ENCODE measurements around the gene LCAT. TPM values are rescaled to one million over a fixed set of nuclear protein-coding genes. Genes with fewer than 3 reads are reported as not detected.
A peak's percentile ranks its signal among the peaks of the same experiment; 100 is the strongest.

The LCAT gene
- total RNA-seq, 1 donor from 2014 or later = 17.0 TPM

- TF ChIP-seq CTCF (IDR thresholded peaks at IDR 0.05; ENCODE audit: unreplicated experiment) = no peak
- H3K4me3 Mint-ChIP-seq (ENCODE audit: unreplicated experiment) = peak overlapping the region; percentile 97
- H3K27me3 Mint-ChIP-seq (ENCODE audit: unreplicated experiment) = peaks cover 3% of the 10 kb centered on the region
- peak overlapping the region; percentile 89 for H3K27ac Mint-ChIP-seq (ENCODE audit: unreplicated experiment)
- no peaks in the 10 kb centered on the region for H3K36me3 Mint-ChIP-seq (ENCODE audit: low read depth, unreplicated experiment)
- DNase-seq (ENCODE audit: low spot score) = no peak
- H3K4me1 Mint-ChIP-seq (ENCODE audit: unreplicated experiment) = peaks cover 35% of the 10 kb centered on the region
- H3K9me3 Mint-ChIP-seq (ENCODE audit: unreplicated experiment) = no peaks in the 10 kb centered on the region
Measured at GRCh38 chr16:67893743-67894399, 50.0 kb downstream of the LCAT start.

GRCh38 chr16:67892899-67893742 lies 50.8 kb downstream of the LCAT start, which contains the start of gene PSKH1:
TSS of gene PSKH1 (plus strand) at chr16:67893254. CDS start at chr16:67908750, 15,496 bp downstream.
- Mint-ChIP-seq H3K4me1 (ENCODE audit: unreplicated experiment) (peaks cover 34% of the 10 kb centered on the region), H3K27me3 (ENCODE audit: unreplicated experiment) (peaks cover 3% of the 10 kb centered on the region), H3K9me3 (ENCODE audit: unreplicated experiment) (no peaks in the 10 kb centered on the region), H3K27ac (ENCODE audit: unreplicated experiment) (peak within 1 kb of the TSS; percentile 92), H3K36me3 (ENCODE audit: low read depth, unreplicated experiment) (no peaks in the 10 kb centered on the region), H3K4me3 (ENCODE audit: unreplicated experiment) (peak within 1 kb of the TSS; percentile 97)
- peak; percentile 95 for DNase-seq (ENCODE audit: low spot score)
- TF ChIP-seq CTCF (IDR thresholded peaks at IDR 0.05; ENCODE audit: unreplicated experiment) = no peak

- DNase-seq (ENCODE audit: low spot score) = no peak
- Mint-ChIP-seq H3K4me1 (ENCODE audit: unreplicated experiment) (peaks cover 34% of the 10 kb centered on the region), H3K4me3 (ENCODE audit: unreplicated experiment) (peak overlapping the region; percentile 92), H3K9me3 (ENCODE audit: unreplicated experiment) (no peaks in the 10 kb centered on the region), H3K27ac (ENCODE audit: unreplicated experiment) (peak overlapping the region; percentile 92), H3K27me3 (ENCODE audit: unreplicated experiment) (peaks cover 3% of the 10 kb centered on the region), H3K36me3 (ENCODE audit: low read depth, unreplicated experiment) (no peaks in the 10 kb centered on the region)
- no peak for TF ChIP-seq CTCF (IDR thresholded peaks at IDR 0.05; ENCODE audit: unreplicated experiment)
Measured at GRCh38 chr16:67892375-67892774, 51.5 kb downstream of the LCAT start.

Other genes starting within 250 kb of the LCAT start
- 44.2 TPM for gene GFOD2, start 224.8 kb downstream of the LCAT start, total RNA-seq (ENCODE audit: unreplicated experiment)
- 19.5 TPM for gene RANBP10, start 137.6 kb downstream of the LCAT start, total RNA-seq (ENCODE audit: unreplicated experiment)
- gene TSNAXIP1, start 137.2 kb downstream of the LCAT start, total RNA-seq (ENCODE audit: unreplicated experiment) = 2.8 TPM
- gene THAP11, start 101.8 kb downstream of the LCAT start, total RNA-seq (ENCODE audit: unreplicated experiment) = 29.6 TPM
- 217 TPM for gene NUTF2, start 97.2 kb downstream of the LCAT start, total RNA-seq (ENCODE audit: unreplicated experiment)
- 82.9 TPM for gene CENPT, start 96.4 kb downstream of the LCAT start, total RNA-seq (ENCODE audit: unreplicated experiment)
- 83.0 TPM for gene EDC4, start 71.1 kb downstream of the LCAT start, total RNA-seq (ENCODE audit: unreplicated experiment)
- 0.56 TPM for gene NRN1L, start 59.2 kb downstream of the LCAT start, total RNA-seq (ENCODE audit: unreplicated experiment)
- gene PSKH1, start 50.9 kb downstream of the LCAT start, total RNA-seq (ENCODE audit: unreplicated experiment) = 47.5 TPM
- 0.56 TPM for gene CTRL, start 12.3 kb downstream of the LCAT start, total RNA-seq (ENCODE audit: unreplicated experiment)
- gene PSMB10, start 7.3 kb downstream of the LCAT start, total RNA-seq (ENCODE audit: unreplicated experiment) = 15.3 TPM
- 44.2 TPM for gene SLC12A4, start 24.5 kb upstream of the LCAT start, total RNA-seq (ENCODE audit: unreplicated experiment)
- gene DPEP3, start 36.4 kb upstream of the LCAT start, total RNA-seq (ENCODE audit: unreplicated experiment) = not detected
- gene DPEP2, start 55.4 kb upstream of the LCAT start, total RNA-seq (ENCODE audit: unreplicated experiment) = 1.0 TPM
- gene DPEP2NB, start 71.8 kb upstream of the LCAT start, total RNA-seq (ENCODE audit: unreplicated experiment) = not detected
- gene DDX28, start 79.1 kb upstream of the LCAT start, total RNA-seq (ENCODE audit: unreplicated experiment) = 10.3 TPM
- 16.4 TPM for gene DUS2, start 79.2 kb upstream of the LCAT start, total RNA-seq (ENCODE audit: unreplicated experiment)
- 38.4 TPM for gene NFATC3, start 141.2 kb upstream of the LCAT start, total RNA-seq (ENCODE audit: unreplicated experiment)

Data from endothelial cell (in vitro differentiated cells).